H9 (cell line): Measurements from ENCODE around the gene PCBP1. TPM values are rescaled to one million over a fixed set of nuclear protein-coding genes. Genes with fewer than 3 reads are reported as not detected.

Experiments used
- DNase-seq: peaks from one replicate; pipeline ENCODE4 v3.0.0-alpha.2; 2017
- H2AFZ ChIP-seq: one replicate; pipeline ENCODE4 v1.6.1; 2013; ENCODE audit warnings: mild to moderate bottlenecking, low read length, control low read depth, moderate library complexity
- H2AK5ac ChIP-seq: 2 replicates; pipeline ENCODE4 v1.6.1; 2013; ENCODE audit warnings: low read length, control low read depth, mixed read lengths; ENCODE audit not compliant: insufficient read length
- H2BK120ac ChIP-seq: one replicate; pipeline ENCODE4 v1.6.1; 2013; ENCODE audit warnings: low read depth, mild to moderate bottlenecking, low read length, control low read depth, inconsistent platforms; ENCODE audit not compliant: poor library complexity, severe bottlenecking
- H2BK12ac ChIP-seq: 2 replicates; pipeline ENCODE4 v1.6.1; 2013; ENCODE audit warnings: low read length, control low read depth, mixed read lengths, low read depth; ENCODE audit not compliant: insufficient read length
- H2BK15ac ChIP-seq: 2 replicates; pipeline ENCODE4 v1.6.1; 2013; ENCODE audit warnings: low read depth, low read length, control low read depth
- H2BK20ac ChIP-seq: one replicate; pipeline ENCODE4 v1.6.1; 2013; ENCODE audit warnings: low read depth, mild to moderate bottlenecking, low read length, control low read depth, inconsistent platforms; ENCODE audit not compliant: poor library complexity, severe bottlenecking
- H2BK5ac ChIP-seq: 2 replicates; pipeline ENCODE4 v1.6.1; 2013; ENCODE audit warnings: low read length, control low read depth, mixed read lengths; ENCODE audit not compliant: insufficient read length
- H3K14ac ChIP-seq: 2 replicates; pipeline ENCODE4 v1.6.1; 2013; ENCODE audit warnings: low read length, control low read depth; ENCODE audit not compliant: insufficient read depth
- H3K18ac ChIP-seq: 2 replicates; pipeline ENCODE4 v1.6.1; 2013; ENCODE audit warnings: low read depth, mild to moderate bottlenecking, mixed read lengths, low read length, control low read depth; ENCODE audit not compliant: insufficient read length
- H3K23ac ChIP-seq: 2 replicates; pipeline ENCODE4 v1.6.1; 2013; ENCODE audit warnings: low read length, control low read depth, mixed read lengths, low read depth; ENCODE audit not compliant: insufficient read length
- H3K23me2 ChIP-seq: 2 replicates; pipeline ENCODE4 v1.6.1; 2013; ENCODE audit warnings: low read depth, mild to moderate bottlenecking, mixed read lengths, low read length, control low read depth; ENCODE audit not compliant: insufficient read length, poor library complexity, severe bottlenecking
- H3K27ac ChIP-seq: 2 replicates; pipeline ENCODE4 v1.5.1; 2013; ENCODE audit warnings: low read length, control low read depth, mixed read lengths, low read depth; ENCODE audit not compliant: insufficient read length
- H3K27me3 ChIP-seq: 2 replicates; pipeline ENCODE4 v1.6.1; 2013; ENCODE audit warnings: low read length, control low read depth, inconsistent platforms; ENCODE audit not compliant: insufficient read depth
- H3K4ac ChIP-seq: 2 replicates; pipeline ENCODE4 v1.6.1; 2013; ENCODE audit warnings: low read depth, mild to moderate bottlenecking, control low read depth, inconsistent platforms, low read length, moderate library complexity
- H3K4me1 ChIP-seq: 2 replicates; pipeline ENCODE4 v1.6.1; 2013; ENCODE audit warnings: low read length, control low read depth, inconsistent platforms; ENCODE audit not compliant: insufficient read depth
- H3K4me2 ChIP-seq: 2 replicates; pipeline ENCODE4 v1.6.1; 2013; ENCODE audit warnings: low read length, control low read depth, mixed read lengths; ENCODE audit not compliant: insufficient read length, insufficient read depth
- H3K56ac ChIP-seq: 2 replicates; pipeline ENCODE4 v1.6.1; 2013; ENCODE audit warnings: low read depth, mild to moderate bottlenecking, mixed read lengths, low read length, control low read depth; ENCODE audit not compliant: insufficient read length
- H3K79me1 ChIP-seq: 2 replicates; pipeline ENCODE4 v1.6.1; 2013; ENCODE audit warnings: low read depth, mild to moderate bottlenecking, moderate library complexity, low read length, control low read depth, inconsistent platforms; ENCODE audit not compliant: insufficient read depth, poor library complexity, severe bottlenecking
- H3K79me2 ChIP-seq: 2 replicates; pipeline ENCODE4 v1.6.1; 2013; ENCODE audit warnings: low read length, control low read depth, inconsistent platforms; ENCODE audit not compliant: insufficient read depth
- H3K9ac ChIP-seq: 2 replicates; pipeline ENCODE4 v1.6.1; 2013; ENCODE audit warnings: low read length, control low read depth, mixed read lengths; ENCODE audit not compliant: insufficient read length; ENCODE audit errors: extremely low read depth
- H3K9me3 ChIP-seq: one replicate; pipeline ENCODE4 v1.6.1; 2013; ENCODE audit warnings: low read depth, low read length, inconsistent platforms; ENCODE audit not compliant: control insufficient read depth
- H3T11ph ChIP-seq: one replicate; pipeline ENCODE4 v1.6.1; 2013; ENCODE audit warnings: mild to moderate bottlenecking, low read length, control low read depth, inconsistent platforms
- H4K20me1 ChIP-seq: one replicate; pipeline ENCODE4 v1.6.1; 2013; ENCODE audit not compliant: control insufficient read depth, insufficient read length, insufficient read depth
- H4K5ac ChIP-seq: 2 replicates; pipeline ENCODE4 v1.6.1; 2013; ENCODE audit warnings: low read depth, mild to moderate bottlenecking, mixed read lengths, low read length, control low read depth; ENCODE audit not compliant: insufficient read length
- H4K8ac ChIP-seq: replicated peaks from 2 replicates; pipeline ENCODE4 v1.6.1; 2013; ENCODE audit warnings: low read length, control low read depth, mixed read lengths, low read depth; ENCODE audit not compliant: insufficient read length
- H4K91ac ChIP-seq: 2 replicates; pipeline ENCODE4 v1.6.1; 2013; ENCODE audit warnings: low read depth, mild to moderate bottlenecking, moderate library complexity, mixed read lengths, low read length, control low read depth; ENCODE audit not compliant: insufficient read length
- H3K27ac Mint-ChIP-seq, 3 experiments: 2 replicates in 2 of 3; 3 replicates in 1 of 3; pipeline ENCODE4 v1.8.0; 2020 to 2021; ENCODE audit warnings: mixed read lengths in 3 of 3, mild to moderate bottlenecking in 1 of 3, moderate library complexity in 1 of 3
- H3K27me3 Mint-ChIP-seq: 2 replicates; pipeline ENCODE4 v1.8.0; 2021; ENCODE audit warnings: low read depth, mild to moderate bottlenecking, moderate library complexity, mixed read lengths
- H3K36me3 Mint-ChIP-seq, 3 experiments: 2 replicates in 2 of 3; 3 replicates in 1 of 3; pipeline ENCODE4 v1.8.0; 2020 to 2021; ENCODE audit warnings: low read depth in 3 of 3, mixed read lengths in 3 of 3; ENCODE audit not compliant: insufficient read depth in 1 of 3
- H3K4me1 Mint-ChIP-seq, 2 experiments: 2 replicates each; pipeline ENCODE4 v1.8.0; 2020; ENCODE audit warnings: mixed read lengths in 2 of 2
- H3K4me3 Mint-ChIP-seq, 2 experiments: 2 replicates in 1 of 2; 3 replicates in 1 of 2; pipeline ENCODE4 v1.8.0; 2020 to 2021; ENCODE audit warnings: mild to moderate bottlenecking in 2 of 2, mixed read lengths in 2 of 2, moderate library complexity in 1 of 2
- H3K9me3 Mint-ChIP-seq, 2 experiments: 2 replicates in 1 of 2; 3 replicates in 1 of 2; pipeline ENCODE4 v1.8.0; 2020; ENCODE audit warnings: mild to moderate bottlenecking in 2 of 2, mixed read lengths in 2 of 2, moderate library complexity in 1 of 2
- CTCF ChIP-seq: fragments of 200-600 bp; sonication (generic); conservative IDR thresholded peaks from 3 replicates; pipeline ENCODE4 v1.8.0; 2021; ENCODE audit warnings: antibody characterized with exemption, mild to moderate bottlenecking
- WGBS: extraction: QIAGEN DNeasy Blood & Tissue Kit; methylation state at CpG from one replicate; pipeline ENCODE4 v1.1.7; 2013; ENCODE audit warnings: missing lambda C conversion rate, low lambda C conversion rate, mixed read lengths; ENCODE audit not compliant: insufficient read length; ENCODE audit errors: extremely low coverage; 5-methylcytosine and 5-hydroxymethylcytosine counted together
- total RNA-seq: library from RNA; stranded (reverse); gene quantifications from 2 replicates; pipeline ENCODE4 v1.2.1, GENCODE V29; 2021

PCBP1 gene
- total RNA-seq, 1 experiment from 2014 or later: 457 TPM

- H3K27ac Mint-ChIP-seq: peak overlapping the region in 1 of 3 experiments; percentile 34; a peak in 1 of 7 replicates
- no peak overlapping the region for H2AK5ac ChIP-seq
- no peaks in the 10 kb centered on the region for H3K27me3 Mint-ChIP-seq
Observed at GRCh38 chr2:70113359-70114070, 26.2 kb downstream of the PCBP1 start.

More at GRCh38 chr2:70113359-70114070, 26.2 kb downstream of the PCBP1 start:
- no peaks in the 10 kb centered on the region for H3K27me3 ChIP-seq
- H3K4me1 ChIP-seq: peaks cover 3% of the 10 kb centered on the region
- H2BK120ac ChIP-seq: no peak overlapping the region
- H3K9me3 ChIP-seq: no peaks in the 10 kb centered on the region
- H4K8ac ChIP-seq: no peak overlapping the region
- H3K23me2 ChIP-seq: no peaks in the 10 kb centered on the region
- H2BK5ac ChIP-seq: no peak overlapping the region
- no peak overlapping the region for H2BK12ac ChIP-seq
- no peaks in the 10 kb centered on the region for H4K20me1 ChIP-seq
- no peak overlapping the region for H3K23ac ChIP-seq
- no peak overlapping the region for H3K27ac ChIP-seq
- H3K4ac ChIP-seq: no peak overlapping the region
- no peak overlapping the region for H2BK20ac ChIP-seq
- H2AFZ ChIP-seq: no peak overlapping the region
- Mint-ChIP-seq H3K36me3 (no peaks in the 10 kb centered on the region), H3K4me1 (peaks cover 40 to 42% of the 10 kb centered on the region in 2 experiments), H3K4me3 (peak overlapping the region in 1 of 2 experiments; percentile 62; a peak in 1 of 5 replicates), H3K9me3 (no peaks in the 10 kb centered on the region)
- no peak overlapping the region for H3T11ph ChIP-seq
- no peak overlapping the region for H3K9ac ChIP-seq
- no peaks in the 10 kb centered on the region for H3K79me2 ChIP-seq
- no peak for DNase-seq
- no CpG with 5 or more reads among the region's 4 CpGs for WGBS
- no peak for TF ChIP-seq CTCF
- H2BK15ac ChIP-seq: no peak overlapping the region
- H4K91ac ChIP-seq: no peak overlapping the region
- no peak overlapping the region for H3K18ac ChIP-seq
- H4K5ac ChIP-seq: no peak overlapping the region
- no peak overlapping the region for H3K14ac ChIP-seq
- H3K4me2 ChIP-seq: no peak overlapping the region
- no peak overlapping the region for H3K56ac ChIP-seq
- H3K79me1 ChIP-seq: no peaks in the 10 kb centered on the region
